Ascending aorta (tissue), 2 donors: Measurements from ENCODE around the gene ANK3. TPM values are rescaled to one million over a fixed set of nuclear protein-coding genes. Genes with fewer than 3 reads are reported as not detected.

Source experiments
- DNase-seq, 2 donors: peaks; one replicate each; pipeline ENCODE4 v3.0.0-alpha.2; 2019; ENCODE audit warnings: low spot score in 2 of 2
- H3K27ac ChIP-seq, 2 donors: fragments of 200-600 bp; sonication (generic); one replicate each; pipeline ENCODE4 v1.5.1; 2016 to 2017; ENCODE audit warnings: mild to moderate bottlenecking in 1 of 2
- H3K27me3 ChIP-seq: fragments of 200-600 bp; sonication (generic); one replicate; pipeline ENCODE4 v1.5.1; 2017
- H3K36me3 ChIP-seq, 2 donors: fragments of 200-600 bp; sonication (generic); one replicate each; pipeline ENCODE4 v1.5.1; 2016
- H3K4me1 ChIP-seq, 2 donors: fragments of 200-600 bp; sonication (generic); one replicate each; pipeline ENCODE4 v1.5.1; 2016 to 2017; ENCODE audit warnings: mild to moderate bottlenecking in 1 of 2
- H3K4me3 ChIP-seq, 2 donors: fragments of 200-600 bp; sonication (generic); one replicate each; pipeline ENCODE4 v1.5.1; 2016 to 2017; ENCODE audit warnings: mild to moderate bottlenecking in 1 of 2
- H3K9me3 ChIP-seq, 2 donors: fragments of 200-600 bp; sonication (generic); one replicate each; pipeline ENCODE4 v1.5.1; 2016
- intact Hi-C: fragments of 100-400 bp; cut with DNase I; formaldehyde crosslinking; loops from one replicate; pipeline ENCODE4 v1.15.1; 2023
- total RNA-seq: library from RNA; depleted of rRNA; stranded (reverse); fragments of >200 nt; gene quantifications from one replicate; pipeline ENCODE4 v1.1.0, GENCODE V29; 2016
- TF ChIP-seq, protein P1 (sequence below), 3 experiments: fragments of 200-600 bp in 2 of 3; fragments of 450-650 bp in 1 of 3; sonication (generic) in 2 of 3; IDR thresholded peaks; one replicate each; pipeline ENCODE4 v1.5.1; 2016 to 2019; ENCODE audit warnings: antibody characterized with exemption in 3 of 3, mild to moderate bottlenecking in 1 of 3, moderate library complexity in 1 of 3

The ANK3 gene
- total RNA-seq, 1 donor from 2014 or later, result 28.3 TPM

DNA sequence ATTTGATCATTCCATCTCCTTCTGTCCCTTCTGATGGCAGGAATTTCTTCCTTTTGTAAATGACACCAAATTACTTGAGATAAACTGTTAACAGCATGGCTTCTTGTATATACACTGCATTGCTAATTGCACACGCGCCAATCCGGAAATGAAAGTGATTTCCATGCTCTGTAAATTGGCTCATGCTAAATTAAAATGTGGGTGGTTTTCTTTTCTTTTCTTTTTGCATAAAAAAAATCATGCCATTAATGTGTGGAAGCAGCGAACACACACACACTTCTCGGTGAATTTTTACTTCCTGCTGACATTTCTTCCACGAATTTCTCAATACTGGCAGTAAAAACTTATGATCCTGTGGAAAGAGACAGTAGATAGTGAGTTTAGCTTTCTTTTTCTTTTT lies 360.2 kb downstream of the ANK3 start:
- H3K27me3 ChIP-seq, result no peaks in the 10 kb centered on the region
- intact Hi-C loops, result no loop called here
- DNase-seq, result no peak
- H3K9me3 ChIP-seq, result no peaks in the 10 kb centered on the region
- no peak overlapping the region for H3K4me3 ChIP-seq
- no peaks in the 10 kb centered on the region for H3K36me3 ChIP-seq
- TF ChIP-seq, protein P1, sequence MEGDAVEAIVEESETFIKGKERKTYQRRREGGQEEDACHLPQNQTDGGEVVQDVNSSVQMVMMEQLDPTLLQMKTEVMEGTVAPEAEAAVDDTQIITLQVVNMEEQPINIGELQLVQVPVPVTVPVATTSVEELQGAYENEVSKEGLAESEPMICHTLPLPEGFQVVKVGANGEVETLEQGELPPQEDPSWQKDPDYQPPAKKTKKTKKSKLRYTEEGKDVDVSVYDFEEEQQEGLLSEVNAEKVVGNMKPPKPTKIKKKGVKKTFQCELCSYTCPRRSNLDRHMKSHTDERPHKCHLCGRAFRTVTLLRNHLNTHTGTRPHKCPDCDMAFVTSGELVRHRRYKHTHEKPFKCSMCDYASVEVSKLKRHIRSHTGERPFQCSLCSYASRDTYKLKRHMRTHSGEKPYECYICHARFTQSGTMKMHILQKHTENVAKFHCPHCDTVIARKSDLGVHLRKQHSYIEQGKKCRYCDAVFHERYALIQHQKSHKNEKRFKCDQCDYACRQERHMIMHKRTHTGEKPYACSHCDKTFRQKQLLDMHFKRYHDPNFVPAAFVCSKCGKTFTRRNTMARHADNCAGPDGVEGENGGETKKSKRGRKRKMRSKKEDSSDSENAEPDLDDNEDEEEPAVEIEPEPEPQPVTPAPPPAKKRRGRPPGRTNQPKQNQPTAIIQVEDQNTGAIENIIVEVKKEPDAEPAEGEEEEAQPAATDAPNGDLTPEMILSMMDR (IDR thresholded peaks at IDR 0.05), result no peak
- H3K4me1 ChIP-seq, result no peaks in the 10 kb centered on the region
- no peak overlapping the region for H3K27ac ChIP-seq

DNA sequence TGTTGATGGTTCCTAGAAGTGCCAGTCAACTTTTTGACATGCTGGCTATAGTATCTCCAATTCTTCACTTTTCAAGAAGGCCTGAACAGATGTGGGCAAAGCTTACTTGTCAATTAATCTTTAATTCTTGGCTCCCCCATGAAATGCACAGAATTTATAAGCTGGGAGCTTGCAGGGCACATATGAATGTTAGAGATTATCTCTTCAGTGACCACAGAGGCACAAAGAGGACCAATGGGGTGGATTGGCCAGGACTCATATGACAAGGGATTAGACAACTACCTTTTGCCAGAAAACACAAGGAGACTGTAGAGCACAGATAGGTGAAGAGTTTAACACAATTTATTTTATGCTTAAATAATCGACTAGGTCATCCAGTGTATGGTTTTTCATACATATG lies 361.6 kb downstream of the ANK3 start:
- no peak for DNase-seq
- Histone ChIP-seq H3K27me3 (no peaks in the 10 kb centered on the region), H3K36me3 (no peaks in the 10 kb centered on the region), H3K4me3 (no peak overlapping the region), H3K9me3 (no peaks in the 10 kb centered on the region), H3K4me1 (no peaks in the 10 kb centered on the region), H3K27ac (no peak overlapping the region)
- TF ChIP-seq, protein P1 (IDR thresholded peaks at IDR 0.05), result no peak
- intact Hi-C loops, result no loop called here

DNA sequence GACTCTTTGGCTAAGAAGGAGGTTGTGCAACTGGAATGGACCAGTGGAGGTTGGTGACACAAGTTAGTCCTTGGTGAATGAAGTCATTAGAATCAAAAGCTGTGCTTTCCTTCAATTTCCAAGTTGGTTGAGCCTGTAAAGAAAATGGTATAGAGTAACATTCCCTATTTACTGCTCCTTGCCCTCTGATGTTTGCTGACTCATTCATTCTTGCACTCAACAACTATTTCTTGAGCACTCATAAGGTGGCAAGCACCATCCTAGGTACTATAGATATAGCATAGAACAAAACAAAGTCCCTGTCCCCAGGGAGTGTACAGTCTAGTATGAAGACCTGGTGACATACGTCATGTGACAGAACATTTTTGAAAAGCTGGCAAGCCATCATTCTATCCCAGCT lies 364.4 kb downstream of the ANK3 start:
- TF ChIP-seq, protein P1 (IDR thresholded peaks at IDR 0.05), result no peak
- DNase-seq, result no peak
- H3K4me3 ChIP-seq, result no peak overlapping the region
- no peaks in the 10 kb centered on the region for H3K9me3 ChIP-seq
- H3K27me3 ChIP-seq, result no peaks in the 10 kb centered on the region
- no peaks in the 10 kb centered on the region for H3K4me1 ChIP-seq
- no peaks in the 10 kb centered on the region for H3K36me3 ChIP-seq
- no peak overlapping the region for H3K27ac ChIP-seq
- intact Hi-C loops, result no loop called here

DNA sequence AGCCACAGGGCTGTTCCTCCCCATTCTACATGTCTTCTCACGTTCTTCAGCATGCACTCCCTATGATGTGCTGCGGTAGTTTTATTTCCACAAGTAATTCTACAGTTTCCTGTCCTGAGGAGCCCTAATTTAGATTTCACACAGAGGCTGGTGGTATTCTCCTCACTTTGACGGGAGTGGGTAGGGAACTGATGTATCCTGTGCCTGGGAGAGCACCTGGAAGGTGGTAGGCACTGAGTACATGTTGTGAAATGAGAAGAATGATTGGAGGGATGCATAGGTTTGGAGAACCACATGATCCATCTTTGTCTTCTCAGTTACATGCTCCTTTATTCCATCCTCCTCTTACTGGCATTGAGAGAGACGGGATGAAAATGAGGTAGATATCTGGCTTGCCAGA lies 365.2 kb downstream of the ANK3 start:
- H3K9me3 ChIP-seq, result no peaks in the 10 kb centered on the region
- DNase-seq, result no peak
- TF ChIP-seq, protein P1 (IDR thresholded peaks at IDR 0.05), result no peak
- H3K36me3 ChIP-seq, result no peaks in the 10 kb centered on the region
- H3K27ac ChIP-seq, result no peak overlapping the region
- H3K27me3 ChIP-seq, result no peaks in the 10 kb centered on the region
- no peaks in the 10 kb centered on the region for H3K4me1 ChIP-seq
- intact Hi-C loops, result no loop called here
- no peak overlapping the region for H3K4me3 ChIP-seq

DNA sequence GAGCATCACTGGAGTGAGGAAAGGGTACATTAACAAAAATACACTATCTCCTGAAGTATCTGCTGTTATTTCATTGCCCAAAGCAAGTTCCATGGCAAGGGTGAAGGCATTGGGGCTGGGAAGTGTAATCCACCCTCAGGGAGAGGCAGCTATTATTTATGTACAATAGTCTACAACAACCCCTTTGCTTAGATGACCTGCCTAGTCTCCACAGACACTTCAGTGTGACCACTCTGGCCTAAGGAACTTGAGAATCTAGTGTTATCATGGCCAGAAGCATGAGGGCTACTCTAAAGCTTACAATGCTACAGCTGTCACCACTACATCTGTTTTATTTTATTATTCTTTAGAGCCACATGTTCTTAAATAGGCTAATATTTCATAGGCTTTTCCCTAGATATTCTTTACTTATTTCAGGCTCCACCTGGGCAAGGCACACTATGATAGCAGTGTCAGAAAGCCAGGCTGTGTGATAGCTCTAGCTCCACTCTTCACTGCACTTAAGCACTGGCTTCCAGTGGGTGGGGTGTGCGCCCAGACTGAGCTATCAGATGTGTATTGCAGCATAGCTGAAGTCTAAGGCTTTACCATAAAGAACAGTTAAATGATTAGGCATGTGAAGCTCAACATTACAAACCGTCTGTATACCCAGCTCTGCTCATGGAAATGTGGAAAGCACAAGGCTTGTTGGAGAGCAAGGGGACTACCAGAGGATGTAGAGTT lies 366.4 kb downstream of the ANK3 start:
- no peak overlapping the region for H3K27ac ChIP-seq
- H3K9me3 ChIP-seq, result no peaks in the 10 kb centered on the region
- DNase-seq, result no peak
- H3K36me3 ChIP-seq, result no peaks in the 10 kb centered on the region
- H3K4me3 ChIP-seq, result no peak overlapping the region
- intact Hi-C loops, result no loop called here
- no peaks in the 10 kb centered on the region for H3K27me3 ChIP-seq
- H3K4me1 ChIP-seq, result no peaks in the 10 kb centered on the region
- TF ChIP-seq, protein P1 (IDR thresholded peaks at IDR 0.05), result no peak

DNA sequence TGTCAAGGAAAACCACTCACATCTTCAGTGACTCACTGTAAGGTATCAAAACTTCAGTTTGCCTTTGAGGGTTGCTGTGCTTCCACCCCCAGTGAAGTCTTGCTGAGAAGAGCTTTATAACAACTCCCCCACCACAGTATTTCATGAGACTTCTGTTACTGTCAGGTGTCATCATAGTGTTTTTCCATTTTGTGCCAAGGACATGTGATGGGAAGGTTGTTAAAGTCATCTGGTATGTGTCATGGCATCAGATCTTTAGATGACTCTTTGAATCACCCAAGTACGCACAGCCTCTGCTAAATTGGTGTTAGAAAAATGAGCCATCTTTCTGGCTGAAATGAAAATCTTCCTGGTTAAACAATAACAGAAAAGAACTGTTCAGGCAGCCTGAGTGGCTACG lies 368.3 kb downstream of the ANK3 start:
- no peaks in the 10 kb centered on the region for H3K4me1 ChIP-seq
- H3K4me3 ChIP-seq, result no peak overlapping the region
- DNase-seq, result no peak
- H3K9me3 ChIP-seq, result no peaks in the 10 kb centered on the region
- TF ChIP-seq, protein P1 (IDR thresholded peaks at IDR 0.05), result no peak
- no peaks in the 10 kb centered on the region for H3K36me3 ChIP-seq
- H3K27ac ChIP-seq, result no peak overlapping the region
- intact Hi-C loops, result no loop called here
- H3K27me3 ChIP-seq, result no peaks in the 10 kb centered on the region
